ENCODE measurements around the gene ADM2. TPM values are rescaled to one million over a fixed set of nuclear protein-coding genes. Genes with fewer than 3 reads are reported as not detected.

Gene ADM2
- total RNA-seq, 1 donor from 2014 or later = not detected

GRCh38 chr22:50443801-50444625, 37.3 kb upstream of the ADM2 start:
- H3K4me1 ChIP-seq = no peaks in the 10 kb centered on the region
- TF ChIP-seq, protein P1, sequence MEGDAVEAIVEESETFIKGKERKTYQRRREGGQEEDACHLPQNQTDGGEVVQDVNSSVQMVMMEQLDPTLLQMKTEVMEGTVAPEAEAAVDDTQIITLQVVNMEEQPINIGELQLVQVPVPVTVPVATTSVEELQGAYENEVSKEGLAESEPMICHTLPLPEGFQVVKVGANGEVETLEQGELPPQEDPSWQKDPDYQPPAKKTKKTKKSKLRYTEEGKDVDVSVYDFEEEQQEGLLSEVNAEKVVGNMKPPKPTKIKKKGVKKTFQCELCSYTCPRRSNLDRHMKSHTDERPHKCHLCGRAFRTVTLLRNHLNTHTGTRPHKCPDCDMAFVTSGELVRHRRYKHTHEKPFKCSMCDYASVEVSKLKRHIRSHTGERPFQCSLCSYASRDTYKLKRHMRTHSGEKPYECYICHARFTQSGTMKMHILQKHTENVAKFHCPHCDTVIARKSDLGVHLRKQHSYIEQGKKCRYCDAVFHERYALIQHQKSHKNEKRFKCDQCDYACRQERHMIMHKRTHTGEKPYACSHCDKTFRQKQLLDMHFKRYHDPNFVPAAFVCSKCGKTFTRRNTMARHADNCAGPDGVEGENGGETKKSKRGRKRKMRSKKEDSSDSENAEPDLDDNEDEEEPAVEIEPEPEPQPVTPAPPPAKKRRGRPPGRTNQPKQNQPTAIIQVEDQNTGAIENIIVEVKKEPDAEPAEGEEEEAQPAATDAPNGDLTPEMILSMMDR (IDR thresholded peaks at IDR 0.05) = no peak
- H3K36me3 ChIP-seq = peaks cover 52 to 58% of the 10 kb centered on the region in 2 donors
- H3K27me3 ChIP-seq = no peaks in the 10 kb centered on the region
- DNase-seq (ENCODE audit: low spot score in 2 of 2) = no peak
- no peaks in the 10 kb centered on the region for H3K9me3 ChIP-seq
- H3K4me3 ChIP-seq = no peak overlapping the region
- no peak overlapping the region for H3K27ac ChIP-seq
- intact Hi-C loops (cut with DNase I) = no loop called here

GRCh38 chr22:50444663-50445062, 36.7 kb upstream of the ADM2 start:
- intact Hi-C loops (cut with DNase I) = no loop called here
- TF ChIP-seq, protein P1 (IDR thresholded peaks at IDR 0.05) = no peak
- Histone ChIP-seq H3K9me3 (no peaks in the 10 kb centered on the region), H3K27me3 (no peaks in the 10 kb centered on the region), H3K27ac (no peak overlapping the region), H3K4me3 (no peak overlapping the region), H3K4me1 (no peaks in the 10 kb centered on the region), H3K36me3 (peaks cover 49 to 52% of the 10 kb centered on the region in 2 donors)
- no peak for DNase-seq (ENCODE audit: low spot score in 2 of 2)

GRCh38 chr22:50445071-50445879, 36.1 kb upstream of the ADM2 start:
- H3K9me3 ChIP-seq = no peaks in the 10 kb centered on the region
- DNase-seq (ENCODE audit: low spot score in 2 of 2) = peak in 1 of 2 donors; percentile 6
- no peak overlapping the region for H3K27ac ChIP-seq
- H3K36me3 ChIP-seq = peaks cover 49 to 52% of the 10 kb centered on the region in 2 donors
- intact Hi-C loops (cut with DNase I) = no loop called here
- TF ChIP-seq, protein P1 (IDR thresholded peaks at IDR 0.05) = no peak
- H3K27me3 ChIP-seq = no peaks in the 10 kb centered on the region
- H3K4me3 ChIP-seq = no peak overlapping the region
- no peaks in the 10 kb centered on the region for H3K4me1 ChIP-seq

DNA sequence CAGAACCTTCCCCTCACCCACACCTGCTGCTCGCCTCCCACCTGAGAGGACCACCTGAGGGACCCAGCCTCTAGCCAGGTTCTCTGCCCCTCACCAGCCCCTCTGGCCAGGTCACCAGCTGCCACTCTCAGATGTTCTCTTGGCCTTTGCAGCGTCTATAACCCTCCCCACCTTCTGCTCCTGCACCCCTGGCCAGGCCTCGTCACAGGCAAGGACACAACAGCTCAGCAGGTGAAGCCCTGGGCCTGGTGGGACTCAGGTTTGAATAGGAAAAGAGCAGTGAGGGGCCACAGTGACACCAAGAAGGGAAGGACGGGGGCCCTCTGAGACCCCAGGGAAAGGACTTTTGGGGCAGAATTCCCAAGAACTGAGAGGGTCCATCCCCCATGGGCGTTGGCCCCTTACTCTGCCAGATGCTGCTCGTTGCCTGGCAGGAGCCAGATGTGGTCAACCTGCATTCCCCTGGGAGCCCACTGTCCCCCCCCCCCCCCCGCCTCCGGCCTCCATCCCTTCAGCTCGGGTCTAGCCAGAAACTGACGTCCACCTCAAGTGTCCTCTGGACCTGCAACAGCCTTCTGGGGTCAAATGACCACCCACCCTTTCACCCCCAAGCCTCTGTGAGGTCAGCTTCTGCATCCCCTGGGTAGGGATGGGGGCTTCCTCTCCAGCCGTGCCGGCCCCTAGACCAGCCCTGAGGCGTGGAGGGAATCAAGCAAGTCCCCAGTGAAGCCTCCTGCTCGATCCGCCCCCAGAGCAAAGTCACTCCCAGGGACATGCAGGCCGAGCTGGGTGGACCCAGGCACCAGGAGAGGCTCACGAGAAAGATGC, 35.2 kb upstream of the ADM2 start:
- H3K9me3 ChIP-seq = no peaks in the 10 kb centered on the region
- H3K27me3 ChIP-seq = no peaks in the 10 kb centered on the region
- TF ChIP-seq, protein P1 (IDR thresholded peaks at IDR 0.05) = no peak
- H3K36me3 ChIP-seq = peaks cover 46 to 52% of the 10 kb centered on the region in 2 donors
- no peak overlapping the region for H3K4me3 ChIP-seq
- no peak for DNase-seq (ENCODE audit: low spot score in 2 of 2)
- H3K4me1 ChIP-seq = no peaks in the 10 kb centered on the region
- H3K27ac ChIP-seq = no peak overlapping the region
- intact Hi-C loops (cut with DNase I) = no loop called here
